Effector memory CD8-positive, alpha-beta T cell (primary cell): ENCODE measurements around the gene ACOX3.

Experiments
- ATAC-seq: fragments of 150-1000 bp; cut with Tn5 transposase; replicated peaks from 2 replicates; pipeline ENCODE4 v1.10.0; 2021; ENCODE audit warnings: mild to moderate bottlenecking, moderate library complexity
- DNase-seq, 3 experiments: peaks; one replicate each; pipeline ENCODE4 v3.0.0; 2021
- H3K27ac Mint-ChIP-seq, 2 donors: one replicate each; pipeline ENCODE4 v1.8.0; 2022; ENCODE audit warnings: mild to moderate bottlenecking in 2 of 2, mixed read lengths in 2 of 2, moderate library complexity in 2 of 2
- H3K27me3 Mint-ChIP-seq, 2 donors: one replicate each; pipeline ENCODE4 v1.8.0; 2022; ENCODE audit warnings: mixed read lengths in 2 of 2
- H3K36me3 Mint-ChIP-seq: one replicate; pipeline ENCODE4 v1.8.0; 2022; ENCODE audit warnings: mild to moderate bottlenecking, moderate library complexity, mixed read lengths; ENCODE audit not compliant: insufficient read depth
- H3K4me1 Mint-ChIP-seq, 2 donors: one replicate each; pipeline ENCODE4 v1.8.0; 2022; ENCODE audit warnings: low read depth in 2 of 2, mixed read lengths in 2 of 2
- H3K4me3 Mint-ChIP-seq, 2 donors: one replicate each; pipeline ENCODE4 v1.8.0; 2022; ENCODE audit warnings: mild to moderate bottlenecking in 2 of 2, mixed read lengths in 2 of 2, moderate library complexity in 2 of 2
- H3K9me3 Mint-ChIP-seq, 2 donors: one replicate each; pipeline ENCODE4 v1.8.0; 2022; ENCODE audit warnings: mixed read lengths in 2 of 2

The ACOX3 gene

GRCh38 chr4:8381814-8382581 lies 58.5 kb downstream of the ACOX3 start:
- no peak overlapping the region for H3K27ac Mint-ChIP-seq
- H3K36me3 Mint-ChIP-seq = peaks cover 9% of the 10 kb centered on the region
- no peaks in the 10 kb centered on the region for H3K4me1 Mint-ChIP-seq
- H3K4me3 Mint-ChIP-seq = no peak overlapping the region
- DNase-seq = no peak
- H3K9me3 Mint-ChIP-seq = no peaks in the 10 kb centered on the region
- ATAC-seq = no peak
- no peaks in the 10 kb centered on the region for H3K27me3 Mint-ChIP-seq

- no peak for DNase-seq
- no peak overlapping the region for H3K27ac Mint-ChIP-seq
- no peak overlapping the region for H3K4me3 Mint-ChIP-seq
- peaks cover 3% of the 10 kb centered on the region for H3K36me3 Mint-ChIP-seq
- no peaks in the 10 kb centered on the region for H3K4me1 Mint-ChIP-seq
- no peak for ATAC-seq
- no peaks in the 10 kb centered on the region for H3K27me3 Mint-ChIP-seq
- no peaks in the 10 kb centered on the region for H3K9me3 Mint-ChIP-seq
These were observed 59.8 kb downstream of the ACOX3 start for GRCh38 chr4:8380511-8381415.

- H3K4me3 Mint-ChIP-seq = no peak overlapping the region
- ATAC-seq (no peak), DNase-seq (no peak)
- no peaks in the 10 kb centered on the region for H3K4me1 Mint-ChIP-seq
- H3K27ac Mint-ChIP-seq = no peak overlapping the region
- peaks cover 3% of the 10 kb centered on the region for H3K36me3 Mint-ChIP-seq
- H3K27me3 Mint-ChIP-seq = no peaks in the 10 kb centered on the region
- no peaks in the 10 kb centered on the region for H3K9me3 Mint-ChIP-seq
These were observed 60.8 kb downstream of the ACOX3 start for GRCh38 chr4:8379771-8380170.

GRCh38 chr4:8379281-8379680 lies 61.2 kb downstream of the ACOX3 start:
- H3K27ac Mint-ChIP-seq = no peak overlapping the region
- H3K27me3 Mint-ChIP-seq = no peaks in the 10 kb centered on the region
- H3K4me1 Mint-ChIP-seq = no peaks in the 10 kb centered on the region
- H3K4me3 Mint-ChIP-seq = no peak overlapping the region
- ATAC-seq (no peak), DNase-seq (no peak)
- no peaks in the 10 kb centered on the region for H3K9me3 Mint-ChIP-seq
- peaks cover 3% of the 10 kb centered on the region for H3K36me3 Mint-ChIP-seq

GRCh38 chr4:8378776-8379175 lies 61.7 kb downstream of the ACOX3 start:
- Mint-ChIP-seq H3K4me3 (no peak overlapping the region), H3K36me3 (peaks cover 3% of the 10 kb centered on the region), H3K4me1 (no peaks in the 10 kb centered on the region), H3K27me3 (no peaks in the 10 kb centered on the region), H3K27ac (no peak overlapping the region), H3K9me3 (no peaks in the 10 kb centered on the region)
- ATAC-seq (no peak), DNase-seq (no peak)

GRCh38 chr4:8378101-8378724 lies 62.3 kb downstream of the ACOX3 start:
- ATAC-seq (no peak), DNase-seq (no peak)
- peaks cover 3% of the 10 kb centered on the region for H3K36me3 Mint-ChIP-seq
- H3K4me1 Mint-ChIP-seq = no peaks in the 10 kb centered on the region
- H3K27ac Mint-ChIP-seq = no peak overlapping the region
- H3K27me3 Mint-ChIP-seq = no peaks in the 10 kb centered on the region
- H3K9me3 Mint-ChIP-seq = no peaks in the 10 kb centered on the region
- no peak overlapping the region for H3K4me3 Mint-ChIP-seq

- no peak for ATAC-seq
- Mint-ChIP-seq H3K9me3 (no peaks in the 10 kb centered on the region), H3K36me3 (peaks cover 3% of the 10 kb centered on the region), H3K4me3 (no peak overlapping the region), H3K27me3 (no peaks in the 10 kb centered on the region), H3K27ac (no peak overlapping the region), H3K4me1 (no peaks in the 10 kb centered on the region)
- no peak for DNase-seq
These were observed 63.1 kb downstream of the ACOX3 start for GRCh38 chr4:8377103-8378075.

- H3K36me3 Mint-ChIP-seq = peaks cover 2% of the 10 kb centered on the region
- no peaks in the 10 kb centered on the region for H3K27me3 Mint-ChIP-seq
- H3K4me1 Mint-ChIP-seq = no peaks in the 10 kb centered on the region
- ATAC-seq (no peak), DNase-seq (no peak)
- H3K9me3 Mint-ChIP-seq = no peaks in the 10 kb centered on the region
- H3K27ac Mint-ChIP-seq = no peak overlapping the region
- no peak overlapping the region for H3K4me3 Mint-ChIP-seq
These were observed 64.0 kb downstream of the ACOX3 start for GRCh38 chr4:8376361-8377102.

GRCh38 chr4:8374851-8375649 lies 65.5 kb downstream of the ACOX3 start:
- H3K4me1 Mint-ChIP-seq = no peaks in the 10 kb centered on the region
- no peaks in the 10 kb centered on the region for H3K9me3 Mint-ChIP-seq
- ATAC-seq = no peak
- no peak overlapping the region for H3K4me3 Mint-ChIP-seq
- no peak for DNase-seq
- H3K27me3 Mint-ChIP-seq = no peaks in the 10 kb centered on the region
- H3K36me3 Mint-ChIP-seq = peaks cover 3% of the 10 kb centered on the region
- H3K27ac Mint-ChIP-seq = no peak overlapping the region

- Mint-ChIP-seq H3K4me1 (no peaks in the 10 kb centered on the region), H3K4me3 (no peak overlapping the region), H3K27me3 (no peaks in the 10 kb centered on the region), H3K9me3 (no peaks in the 10 kb centered on the region), H3K27ac (no peak overlapping the region), H3K36me3 (peaks cover 3% of the 10 kb centered on the region)
- DNase-seq = no peak
- no peak for ATAC-seq
These were observed 66.5 kb downstream of the ACOX3 start for GRCh38 chr4:8373973-8374545.

- DNase-seq (no peak), ATAC-seq (no peak)
- Mint-ChIP-seq H3K36me3 (peaks cover 3% of the 10 kb centered on the region), H3K4me3 (no peak overlapping the region), H3K27ac (no peak overlapping the region), H3K4me1 (no peaks in the 10 kb centered on the region), H3K27me3 (no peaks in the 10 kb centered on the region), H3K9me3 (no peaks in the 10 kb centered on the region)
These were observed 67.1 kb downstream of the ACOX3 start for GRCh38 chr4:8373270-8373972.
